GM19455 (cell line): ENCODE measurements around the gene CST11.

ENCODE experiments used
- ATAC-seq: cut with Tn5 transposase; IDR thresholded peaks from one replicate; pipeline ENCODE4 v1.9.1; 2021; ENCODE audit not compliant: unreplicated experiment

The CST11 gene

DNA sequence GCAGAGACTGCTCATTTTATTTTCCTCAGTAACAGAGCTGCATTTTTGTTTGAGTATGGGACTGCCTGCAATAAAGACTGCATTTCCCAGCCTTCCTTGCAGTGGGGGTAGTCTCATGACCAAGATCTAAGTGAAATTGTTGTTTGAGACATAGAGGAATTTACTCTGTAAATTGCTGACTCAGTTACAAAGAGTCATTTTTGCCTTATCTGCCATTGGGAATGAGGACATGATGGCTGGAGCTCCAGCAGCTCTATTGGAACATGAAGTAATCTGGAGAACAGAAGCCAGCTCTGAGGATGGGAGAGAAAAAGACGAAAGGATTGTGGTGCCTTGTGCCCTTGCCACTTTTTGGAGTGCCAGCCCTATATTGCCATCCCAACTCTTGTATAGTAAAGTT, 2.1 kb upstream of the CST11 start:
- no peak for ATAC-seq

DNA sequence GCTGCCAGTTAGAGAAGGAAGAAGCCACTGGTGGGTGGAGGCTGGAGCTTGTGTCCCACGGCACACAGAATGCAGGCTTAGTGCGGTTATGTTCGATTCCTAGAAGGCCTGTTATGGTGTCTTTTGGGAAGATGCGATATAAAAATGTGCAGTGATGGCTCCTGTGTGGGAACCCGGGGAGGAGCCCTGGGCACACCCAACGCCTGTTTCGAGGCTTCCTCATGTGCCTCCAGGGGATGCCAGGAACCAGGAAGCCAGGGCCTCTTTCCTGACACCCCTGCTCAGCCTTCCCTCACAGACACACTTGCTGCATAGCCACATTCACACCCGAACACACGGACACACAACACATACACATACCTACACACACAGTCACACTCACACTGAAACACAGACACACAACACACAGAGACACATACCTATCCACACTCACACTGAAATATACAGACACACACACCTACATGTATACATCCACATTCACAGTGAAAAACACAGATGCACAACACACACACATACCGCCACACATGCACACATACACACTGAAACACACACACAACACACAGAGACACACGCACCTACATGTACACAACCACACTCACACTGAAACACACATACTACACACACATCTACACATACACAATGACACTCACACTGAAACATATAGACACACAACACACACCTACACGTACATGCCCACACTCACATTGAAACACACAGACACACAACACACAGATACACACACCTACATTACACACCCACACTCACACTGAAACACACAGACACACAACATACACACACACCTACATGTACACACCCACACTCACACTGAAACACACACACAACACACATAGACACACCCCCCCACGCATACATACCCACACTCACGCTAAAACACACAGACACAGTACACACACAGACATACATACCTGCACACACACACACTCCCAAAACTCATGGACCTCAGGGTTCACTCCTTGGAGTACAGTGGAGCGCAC, 1.2 kb upstream of the CST11 start:
- no peak for ATAC-seq

DNA sequence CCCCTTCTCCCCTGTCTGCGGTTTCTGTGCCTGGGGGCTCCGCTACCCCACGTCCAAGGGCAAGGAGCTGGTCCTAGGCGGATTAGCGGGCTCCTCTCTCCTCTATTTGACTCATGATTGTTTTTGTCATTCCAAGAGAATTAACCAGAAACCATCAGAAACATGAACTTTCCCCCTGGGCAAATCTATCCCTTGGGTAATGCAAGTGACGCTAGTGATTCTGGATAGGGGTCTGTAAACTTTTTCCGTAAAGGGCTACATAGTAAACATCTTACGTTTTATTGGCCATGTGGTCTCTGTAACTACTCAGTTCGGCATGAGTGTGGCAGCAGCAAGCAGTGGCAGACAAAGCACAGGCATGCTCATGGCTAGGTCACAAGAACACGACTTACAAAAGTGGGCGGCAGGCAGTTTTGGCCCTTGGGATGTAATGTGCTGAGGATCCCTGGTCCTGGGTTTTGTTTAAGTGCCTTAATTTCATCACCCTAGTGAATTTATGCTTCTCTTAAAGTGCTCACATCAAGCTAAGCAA, 654 bp downstream of the CST11 start:
- no peak for ATAC-seq

DNA sequence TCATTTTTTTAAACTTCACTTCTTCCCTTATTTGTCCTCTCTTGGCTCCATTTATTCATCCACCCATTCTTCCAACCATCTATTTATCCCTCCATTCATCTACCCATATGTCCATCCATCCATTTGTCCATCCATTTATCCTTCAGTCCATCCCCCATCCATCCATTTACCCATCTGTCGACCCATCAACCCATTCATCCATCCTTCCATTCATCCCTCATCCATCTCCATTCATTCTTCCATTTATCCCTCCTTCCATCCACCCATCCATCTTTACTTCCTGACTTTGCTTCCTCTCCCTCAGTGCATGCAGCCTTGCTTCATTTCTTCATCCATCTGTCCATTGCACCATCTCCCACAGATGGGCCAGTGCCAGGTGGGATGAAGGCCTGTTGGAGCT, 1.8 kb downstream of the CST11 start:
- no peak for ATAC-seq

DNA sequence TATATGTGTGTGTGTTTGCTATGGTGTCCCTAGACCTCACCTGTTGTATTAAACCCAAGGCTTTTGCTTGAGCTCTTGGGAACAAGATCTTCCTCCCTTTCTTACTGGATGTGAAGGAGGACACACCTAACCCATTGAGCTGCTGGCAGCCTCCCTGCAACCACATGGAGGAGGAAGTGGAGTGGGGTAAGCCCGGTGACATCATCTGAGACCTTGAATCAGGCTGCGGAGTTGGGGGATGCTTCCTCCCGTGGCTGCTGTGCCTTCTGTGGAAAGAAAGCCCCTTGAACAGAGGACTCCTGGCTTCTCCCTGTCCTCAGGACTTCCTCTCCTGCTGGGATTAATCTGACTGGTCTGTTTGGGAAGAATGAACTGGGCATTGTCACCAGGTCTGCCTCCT, 3.3 kb downstream of the CST11 start:
- no peak for ATAC-seq

DNA sequence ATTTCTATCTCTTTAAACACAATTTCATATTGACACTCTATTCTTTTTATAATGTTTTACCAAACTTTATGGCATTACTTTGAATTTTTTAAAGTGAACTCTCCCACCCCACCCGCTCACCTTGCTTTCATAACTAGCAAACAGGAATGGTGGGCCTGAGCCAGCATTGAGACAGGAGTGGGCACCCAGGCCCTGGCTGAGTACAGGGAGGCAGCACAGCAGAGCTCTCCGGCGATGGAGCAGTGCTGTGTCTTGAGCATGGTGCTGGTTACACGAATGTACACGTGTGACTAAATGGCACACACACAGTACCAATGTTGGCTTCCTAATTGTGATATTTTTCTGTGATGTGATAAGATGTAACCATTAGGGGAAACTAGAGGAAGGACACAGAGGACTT, 4.5 kb downstream of the CST11 start:
- no peak for ATAC-seq

DNA sequence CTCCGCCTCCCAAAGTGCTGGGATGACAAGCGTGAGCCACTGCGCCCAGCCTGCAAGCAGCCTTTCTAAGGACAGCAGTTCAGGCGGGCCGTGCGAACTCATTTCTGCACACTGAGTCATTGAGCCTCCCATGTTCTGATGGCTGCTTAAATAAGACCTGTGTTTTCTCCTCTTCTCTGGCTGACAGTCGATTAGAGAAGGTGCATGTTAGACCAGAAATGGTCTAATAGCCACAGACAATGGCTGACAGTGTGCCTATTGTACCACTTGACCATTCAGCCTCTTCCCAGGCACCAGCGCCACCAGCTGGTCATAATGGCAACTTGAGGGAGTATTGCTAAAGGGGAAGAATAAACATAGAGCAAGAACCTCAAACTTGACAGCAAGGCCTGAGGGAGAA, 6.2 kb downstream of the CST11 start:
- ATAC-seq, result no peak

DNA sequence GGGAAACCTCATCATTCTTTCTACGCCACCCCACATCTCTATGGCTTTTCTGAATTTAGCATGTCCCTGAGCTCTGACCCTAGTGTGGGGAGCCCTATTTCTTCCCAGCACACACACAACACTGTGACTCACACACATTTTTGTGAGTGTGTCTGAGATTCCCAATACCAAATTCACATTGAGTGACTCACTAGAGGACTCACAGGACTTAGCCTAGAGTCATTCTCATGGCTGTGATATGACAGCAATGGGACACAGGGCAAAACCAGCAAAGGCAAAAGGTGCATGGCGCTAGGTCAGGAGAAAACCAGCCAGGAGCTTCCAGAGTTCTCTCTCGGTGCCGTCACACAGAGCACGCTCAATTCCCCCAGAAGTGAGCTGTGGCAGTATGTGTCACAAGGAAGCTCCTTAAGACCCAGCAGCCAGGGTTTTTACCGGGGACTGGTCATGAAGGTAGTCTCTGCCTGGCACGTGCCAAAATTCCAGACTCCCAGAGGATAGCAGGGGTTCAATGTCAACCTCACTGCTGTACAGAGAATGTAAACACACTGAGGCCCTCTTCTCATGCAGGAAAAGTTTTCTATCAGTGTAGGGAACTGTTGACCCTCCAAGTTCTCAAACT, 7.0 kb downstream of the CST11 start:
- ATAC-seq, result no peak

DNA sequence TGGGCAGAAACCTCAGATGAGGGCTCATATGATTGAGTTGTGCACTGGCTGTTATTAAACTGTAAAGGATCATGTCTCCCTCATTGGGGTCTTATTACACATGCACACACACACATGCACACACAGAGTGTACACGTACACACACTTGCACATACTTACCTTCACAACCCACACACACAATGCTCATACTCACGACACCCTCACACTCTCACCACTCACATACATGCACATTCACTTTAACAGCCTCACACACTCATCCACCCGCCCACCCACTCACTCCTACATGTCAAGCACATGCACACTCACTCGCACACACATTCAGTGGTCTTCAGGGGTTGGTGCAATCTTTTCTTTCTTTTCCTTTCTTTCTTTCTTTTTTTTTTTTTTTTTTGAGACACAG, 7.8 kb downstream of the CST11 start:
- ATAC-seq, result no peak

DNA sequence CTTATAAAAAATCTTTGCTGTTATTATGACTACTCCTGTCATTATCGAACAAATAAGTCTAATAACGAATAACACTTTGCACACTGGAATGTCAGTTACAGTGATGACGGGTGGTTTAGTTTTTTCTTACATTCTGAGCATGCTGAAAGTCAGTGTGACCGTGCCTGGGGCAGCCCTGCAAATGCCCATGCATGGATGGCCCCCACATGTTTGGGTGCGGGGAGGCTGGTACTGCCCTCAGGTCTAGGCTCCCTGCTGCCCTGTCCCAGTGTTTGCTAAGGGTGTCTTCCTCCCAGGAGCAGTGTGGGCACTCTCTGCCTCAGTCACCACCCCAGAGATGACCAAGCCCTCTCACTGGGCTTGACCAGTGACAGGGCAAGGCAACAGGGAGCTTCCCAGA, 10.2 kb downstream of the CST11 start:
- no peak for ATAC-seq

DNA sequence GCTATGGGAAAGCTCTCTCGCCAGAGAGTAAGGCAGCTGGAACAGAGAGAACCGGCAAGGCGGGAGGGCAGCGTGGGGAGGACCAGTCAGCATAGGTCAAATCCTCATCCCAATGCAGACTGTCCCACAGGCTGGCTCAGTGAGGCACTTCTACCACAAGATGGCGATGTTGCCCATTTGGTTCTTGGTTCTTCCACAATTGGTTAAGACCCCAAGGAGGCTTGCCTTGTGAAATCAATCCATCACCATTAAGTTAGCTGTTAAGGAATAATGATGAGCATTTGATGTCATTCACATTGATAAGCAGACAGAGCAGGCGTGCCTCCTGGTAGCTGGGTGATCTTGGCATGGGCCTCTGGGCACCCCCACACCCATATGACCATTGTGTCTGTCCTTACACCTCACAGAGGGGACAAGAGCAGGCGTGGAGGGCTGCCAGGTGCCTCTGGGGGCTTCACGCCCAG, 10.8 kb downstream of the CST11 start:
- peak; percentile 72 for ATAC-seq

DNA sequence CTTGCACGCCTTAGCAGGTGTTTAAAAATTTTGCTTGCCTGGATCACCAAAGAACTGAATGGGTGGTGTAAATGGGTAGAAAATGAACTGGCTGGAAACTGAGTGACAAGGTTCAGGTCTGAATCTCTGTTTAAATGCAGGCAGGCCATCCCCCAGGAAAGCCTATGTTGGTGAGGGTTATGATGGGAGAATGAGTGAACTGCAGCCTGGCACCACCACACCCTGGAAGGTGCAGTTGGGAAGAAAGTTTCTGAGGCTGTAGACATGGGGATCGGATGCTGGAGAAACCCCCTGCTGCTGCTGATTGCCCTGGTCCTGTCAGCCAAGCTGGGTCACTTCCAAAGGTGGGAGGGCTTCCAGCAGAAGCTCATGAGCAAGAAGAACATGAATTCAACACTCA, 12.7 kb downstream of the CST11 start:
- no peak for ATAC-seq

DNA sequence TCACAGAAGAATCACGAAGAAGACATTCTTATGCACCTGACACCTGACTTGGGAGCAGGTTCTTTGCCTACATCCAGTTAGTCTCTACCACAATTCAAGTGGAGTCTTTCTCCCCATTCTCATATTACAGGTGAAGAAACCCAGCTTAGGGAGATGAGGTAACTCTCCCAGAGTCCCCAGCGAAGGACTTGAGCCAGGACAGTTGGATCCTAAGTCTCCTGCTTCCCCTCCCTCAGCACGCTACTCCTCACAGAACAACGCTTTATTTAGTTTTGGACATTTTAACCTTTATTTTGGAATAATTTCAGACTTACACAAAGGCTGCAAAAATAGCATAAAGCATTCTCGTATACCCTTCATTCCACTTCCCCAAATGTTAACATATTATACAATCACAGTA, 14.0 kb downstream of the CST11 start:
- ATAC-seq, result no peak

DNA sequence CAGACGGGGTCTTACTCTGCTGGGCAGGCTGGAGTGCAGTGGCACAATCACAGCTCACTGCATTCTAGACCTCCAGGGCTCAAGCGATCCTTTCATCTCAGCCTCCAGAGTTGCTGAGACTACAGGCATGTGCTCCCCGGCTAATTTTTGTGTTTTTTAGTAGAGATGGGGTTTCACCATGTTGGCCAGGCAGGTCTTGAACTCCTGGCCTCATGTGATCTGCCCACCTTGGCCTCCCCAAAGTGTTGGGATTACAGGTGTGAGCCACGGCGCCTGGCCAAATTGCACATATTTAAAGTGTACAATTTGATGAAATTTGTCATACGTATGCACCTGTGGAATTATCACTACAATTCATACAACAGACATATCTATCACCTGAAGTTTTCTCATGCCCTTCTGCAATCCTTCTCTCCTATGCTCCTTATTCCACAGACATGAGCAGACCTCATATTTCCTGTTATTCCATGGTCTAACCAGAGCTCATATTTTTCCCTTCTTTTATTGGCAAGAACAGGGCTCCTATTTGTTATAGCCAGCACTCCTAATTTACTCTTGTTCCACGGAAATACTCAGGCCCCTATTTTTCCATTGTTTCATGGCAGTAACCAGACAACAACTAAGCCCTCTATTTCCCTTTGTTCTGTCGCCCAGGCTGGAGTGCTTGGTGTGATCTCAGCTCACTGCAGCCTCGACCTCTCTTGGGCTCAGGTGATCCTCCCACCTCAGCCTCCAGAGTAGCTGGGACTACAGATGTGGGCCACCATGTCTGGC, 15.4 kb downstream of the CST11 start:
- ATAC-seq, result no peak

DNA sequence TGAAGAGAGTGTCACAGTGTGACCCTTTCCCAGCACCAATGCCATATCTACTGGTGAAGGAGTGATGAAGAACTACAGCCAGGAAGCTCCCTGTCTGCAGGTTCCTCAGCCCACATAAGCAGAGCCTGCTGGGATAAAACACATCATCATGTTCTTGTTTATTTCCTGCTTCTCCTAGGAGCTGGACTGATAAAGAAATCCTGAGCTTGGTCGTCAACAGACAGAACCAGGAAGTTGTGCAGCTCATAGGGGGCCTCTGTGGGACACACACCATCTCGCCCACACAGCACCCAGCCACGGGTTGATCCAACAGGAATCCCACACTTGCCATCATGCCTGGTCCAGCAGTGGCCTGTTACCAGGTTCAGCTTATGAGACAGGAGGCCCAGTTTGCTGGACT, 16.0 kb downstream of the CST11 start:
- no peak for ATAC-seq

DNA sequence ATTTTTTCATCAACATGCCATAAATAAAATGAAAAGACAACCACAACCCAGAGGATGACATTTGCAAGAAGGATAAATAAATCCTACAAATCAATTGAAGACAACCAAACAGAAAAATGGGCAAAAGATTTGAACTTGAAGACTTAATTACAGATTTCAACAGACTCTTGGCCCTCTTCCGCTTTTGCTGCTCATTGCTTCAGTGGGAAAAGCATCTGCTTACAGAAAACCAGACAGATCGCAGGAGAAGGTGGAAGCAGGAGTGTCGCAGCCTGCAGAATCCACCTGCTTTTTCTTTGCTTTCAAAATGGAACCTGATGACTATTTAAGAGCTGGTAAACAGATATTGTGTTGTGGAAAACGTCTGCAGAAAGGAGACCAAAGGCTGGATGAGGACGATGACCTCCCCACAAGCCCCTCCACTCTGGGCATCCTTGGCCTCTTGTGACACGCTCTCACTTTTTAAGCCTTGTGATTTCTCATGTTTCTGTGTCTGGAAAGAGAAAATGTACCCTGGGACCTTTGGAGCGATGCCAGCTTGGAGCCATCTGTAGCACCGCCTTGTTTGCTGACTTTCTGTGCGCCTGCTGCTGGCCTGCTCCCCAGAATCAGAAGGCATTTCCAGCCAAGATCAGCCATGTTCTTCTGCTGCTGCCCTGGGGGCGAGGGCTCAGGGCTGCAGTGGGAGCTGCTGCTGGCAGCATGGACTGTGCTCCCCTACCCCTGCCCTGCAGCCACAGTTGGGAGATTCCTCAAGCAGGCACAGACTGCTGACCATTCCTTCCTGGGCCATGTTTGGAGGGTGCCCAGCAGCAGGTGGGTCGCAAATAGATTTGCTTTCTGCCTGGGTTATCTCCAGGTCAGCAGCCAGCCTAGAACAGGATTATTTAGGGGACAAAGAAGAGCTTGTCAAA, 16.8 kb downstream of the CST11 start:
- ATAC-seq, result no peak

DNA sequence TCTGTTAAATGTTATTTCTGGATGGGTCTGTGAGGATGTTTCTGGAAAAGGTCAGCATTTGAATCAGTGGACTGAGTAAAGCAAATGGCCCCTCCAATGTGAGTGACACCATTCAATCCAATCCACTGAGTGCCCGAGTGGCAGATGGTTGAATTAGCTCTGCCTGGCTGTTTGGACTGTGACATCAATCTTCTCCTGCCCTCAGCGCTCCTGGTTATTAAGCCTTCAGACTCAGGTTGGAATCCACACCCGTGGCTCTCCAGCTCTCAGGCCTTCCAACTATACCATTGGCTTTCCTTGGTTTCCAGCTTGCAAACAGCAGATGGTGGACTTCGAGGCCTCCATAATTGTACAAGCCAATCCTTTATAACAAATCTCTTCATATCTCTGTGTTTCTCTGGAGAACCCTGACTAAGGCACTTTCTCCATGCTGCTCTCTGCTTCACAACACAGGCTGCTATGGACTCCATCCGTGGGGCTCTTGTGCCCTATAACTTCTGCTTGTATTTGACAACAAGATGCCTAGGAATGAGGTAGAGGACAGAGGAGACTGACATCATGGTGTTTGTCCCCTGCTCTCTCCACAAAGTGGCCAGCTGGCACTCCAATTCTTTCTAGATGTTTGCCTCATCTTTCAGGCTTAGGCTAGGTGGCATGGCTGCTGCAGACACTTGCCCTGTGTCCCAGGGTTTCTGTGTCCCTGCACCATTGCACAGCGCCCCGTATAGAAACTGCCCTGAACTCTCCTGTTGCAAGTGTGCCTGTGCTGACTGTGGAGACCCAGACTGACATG, 18.0 kb downstream of the CST11 start:
- no peak for ATAC-seq

DNA sequence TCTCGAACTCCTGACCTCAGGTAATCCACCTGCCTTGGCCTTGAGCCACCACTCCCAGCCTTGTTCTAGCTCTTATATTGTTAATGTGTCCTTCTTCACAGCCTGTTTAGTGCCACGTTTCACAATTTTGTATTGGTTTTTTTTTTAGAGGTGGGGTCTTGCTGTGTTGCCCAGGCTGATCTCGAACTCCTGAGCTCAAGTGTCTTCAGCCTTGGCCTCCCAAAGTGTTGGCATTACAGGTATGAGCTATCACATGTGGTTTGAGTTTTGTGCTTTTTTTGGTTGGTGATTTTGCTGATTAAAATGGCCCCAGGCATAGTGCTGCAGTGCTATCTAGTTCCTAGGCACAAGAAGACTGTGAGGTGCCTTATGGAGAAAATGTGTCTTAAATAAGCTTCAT, 19.0 kb downstream of the CST11 start:
- no peak for ATAC-seq

DNA sequence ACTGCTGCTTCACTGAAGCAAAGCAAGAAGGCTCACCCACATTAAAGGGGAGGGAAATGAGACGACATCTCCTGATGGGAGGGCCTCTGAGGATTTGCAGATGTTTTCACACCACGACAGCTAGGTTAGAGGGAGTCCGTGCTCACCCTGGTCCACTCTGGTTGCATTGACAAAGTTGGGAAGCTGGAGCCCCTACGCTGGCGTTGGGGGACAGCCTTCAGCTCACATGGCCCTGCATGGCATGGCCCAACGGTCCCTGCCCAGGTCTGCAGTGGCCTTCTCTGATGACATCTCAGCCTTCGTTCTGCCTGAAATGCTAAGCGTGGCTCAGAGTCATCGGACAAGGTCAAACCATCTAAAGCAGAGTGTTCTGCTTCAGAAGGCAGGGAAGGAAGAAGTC, 27.5 kb downstream of the CST11 start:
- ATAC-seq, result no peak
